Neural progenitor cell (in vitro differentiated cells): ENCODE measurements around the gene KCNJ9.

Experiments
- EZH2 ChIP-seq: fragments of 200-600 bp; sonication (generic); IDR thresholded peaks from 2 replicates; pipeline ENCODE4 v1.6.1; 2017; ENCODE audit warnings: antibody characterized with exemption, mild to moderate bottlenecking, moderate library complexity
- TF ChIP-seq, protein P1 (sequence below): fragments of 200-600 bp; sonication (generic); IDR thresholded peaks from 2 replicates; pipeline ENCODE4 v1.5.1; 2017; ENCODE audit warnings: antibody characterized with exemption, mild to moderate bottlenecking

DNA sequence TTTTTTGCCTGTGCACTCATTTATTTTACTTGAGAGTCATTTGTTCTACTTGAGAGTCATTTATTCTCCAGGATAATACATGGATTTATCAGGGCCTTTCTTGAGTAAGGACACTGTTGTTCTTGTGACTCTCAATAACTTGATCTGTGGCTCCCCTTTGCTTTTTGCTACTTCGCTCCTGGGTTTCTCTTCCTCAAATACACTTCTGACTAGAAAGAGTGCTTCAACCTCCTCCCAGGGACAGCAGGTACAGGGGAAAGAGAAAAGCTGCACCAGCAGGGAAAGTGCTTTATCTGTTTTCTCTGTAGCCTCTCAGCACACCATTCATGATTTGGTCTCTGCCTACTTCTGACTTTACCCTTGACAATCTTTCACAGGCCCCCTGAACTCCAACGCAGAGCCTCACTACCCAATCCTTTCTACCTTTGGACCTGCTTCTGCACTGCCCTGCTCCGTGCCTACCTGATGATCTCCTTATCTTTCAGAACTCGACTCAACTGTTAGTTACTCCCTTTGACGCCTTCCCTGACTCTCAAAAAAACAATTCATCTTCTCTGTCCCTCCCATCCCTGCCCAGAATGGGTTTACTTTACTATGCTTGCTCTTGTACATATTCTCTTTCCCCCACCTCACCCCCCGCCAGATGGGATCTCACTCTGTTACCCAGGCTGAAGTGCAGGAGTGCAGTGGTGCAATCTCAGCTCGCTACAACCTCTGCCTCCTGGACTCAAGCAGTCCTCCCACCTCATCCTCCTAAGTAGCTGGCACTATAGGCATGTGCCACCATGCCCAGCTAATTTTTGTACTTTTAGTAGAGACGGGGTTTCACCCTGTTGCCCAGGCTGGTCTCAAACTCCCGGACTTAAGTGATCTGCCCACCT lies 34.0 kb upstream of the KCNJ9 start:
- TF ChIP-seq, protein P1, sequence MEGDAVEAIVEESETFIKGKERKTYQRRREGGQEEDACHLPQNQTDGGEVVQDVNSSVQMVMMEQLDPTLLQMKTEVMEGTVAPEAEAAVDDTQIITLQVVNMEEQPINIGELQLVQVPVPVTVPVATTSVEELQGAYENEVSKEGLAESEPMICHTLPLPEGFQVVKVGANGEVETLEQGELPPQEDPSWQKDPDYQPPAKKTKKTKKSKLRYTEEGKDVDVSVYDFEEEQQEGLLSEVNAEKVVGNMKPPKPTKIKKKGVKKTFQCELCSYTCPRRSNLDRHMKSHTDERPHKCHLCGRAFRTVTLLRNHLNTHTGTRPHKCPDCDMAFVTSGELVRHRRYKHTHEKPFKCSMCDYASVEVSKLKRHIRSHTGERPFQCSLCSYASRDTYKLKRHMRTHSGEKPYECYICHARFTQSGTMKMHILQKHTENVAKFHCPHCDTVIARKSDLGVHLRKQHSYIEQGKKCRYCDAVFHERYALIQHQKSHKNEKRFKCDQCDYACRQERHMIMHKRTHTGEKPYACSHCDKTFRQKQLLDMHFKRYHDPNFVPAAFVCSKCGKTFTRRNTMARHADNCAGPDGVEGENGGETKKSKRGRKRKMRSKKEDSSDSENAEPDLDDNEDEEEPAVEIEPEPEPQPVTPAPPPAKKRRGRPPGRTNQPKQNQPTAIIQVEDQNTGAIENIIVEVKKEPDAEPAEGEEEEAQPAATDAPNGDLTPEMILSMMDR, result no peak
- no peak for TF ChIP-seq EZH2
